ENCODE measurements around the gene CAMK1G. TPM values are rescaled to one million over a fixed set of nuclear protein-coding genes. Genes with fewer than 3 reads are reported as not detected.
A peak's percentile ranks its signal among the peaks of the same experiment; 100 is the strongest.

Gene CAMK1G
- total RNA-seq, 2 donors from 2014 or later: 0.55 to 2.1 TPM

- WGBS, 2 experiments (ENCODE audit: insufficient coverage in 1 of 2, insufficient read length in 1 of 2): 91 to 94% methylated on average over 6 of the region's 6 CpGs
- no peak overlapping the region for H3K27ac ChIP-seq (ENCODE audit: low read depth, low read length)
- no peak overlapping the region for H3K9ac ChIP-seq (ENCODE audit: extremely low read depth, low read length, poor library complexity, severe bottlenecking)
- no peaks in the 10 kb centered on the region for H3K36me3 ChIP-seq (ENCODE audit: control insufficient read depth, insufficient read depth, low read length)
- Mint-ChIP-seq H3K36me3 (ENCODE audit: low read depth) (no peaks in the 10 kb centered on the region), H3K9me3 (no peaks in the 10 kb centered on the region), H3K4me3 (no peak overlapping the region), H3K27me3 (ENCODE audit: insufficient read depth) (peaks cover 18% of the 10 kb centered on the region), H3K27ac (no peak overlapping the region), H3K4me1 (no peaks in the 10 kb centered on the region)
- peaks cover 39% of the 10 kb centered on the region for H3K27me3 ChIP-seq (ENCODE audit: control insufficient read depth, insufficient read depth, low read length, poor library complexity, severe bottlenecking)
- no peak overlapping the region for H3K4me3 ChIP-seq (ENCODE audit: low read length)
- no peaks in the 10 kb centered on the region for H3K9me3 ChIP-seq (ENCODE audit: control insufficient read depth, low read length)
- H3K4me1 ChIP-seq (ENCODE audit: control insufficient read depth, insufficient read depth, low read length): no peaks in the 10 kb centered on the region
- no peak for TF ChIP-seq CTCF (conservative IDR thresholded peaks at IDR 0.05)
- no peak for DNase-seq
Measured at GRCh38 chr1:209589863-209590262, 6.3 kb downstream of the CAMK1G start.

- Mint-ChIP-seq H3K27ac (no peak overlapping the region), H3K36me3 (ENCODE audit: low read depth) (no peaks in the 10 kb centered on the region), H3K4me1 (no peaks in the 10 kb centered on the region), H3K27me3 (ENCODE audit: insufficient read depth) (peaks cover 24% of the 10 kb centered on the region), H3K4me3 (no peak overlapping the region), H3K9me3 (no peaks in the 10 kb centered on the region)
- peaks cover 39% of the 10 kb centered on the region for H3K27me3 ChIP-seq (ENCODE audit: control insufficient read depth, insufficient read depth, low read length, poor library complexity, severe bottlenecking)
- H3K9ac ChIP-seq (ENCODE audit: extremely low read depth, low read length, poor library complexity, severe bottlenecking): no peak overlapping the region
- H3K4me3 ChIP-seq (ENCODE audit: low read length): no peak overlapping the region
- no peaks in the 10 kb centered on the region for H3K4me1 ChIP-seq (ENCODE audit: control insufficient read depth, insufficient read depth, low read length)
- DNase-seq: peak; percentile 77
- H3K27ac ChIP-seq (ENCODE audit: low read depth, low read length): no peak overlapping the region
- no peaks in the 10 kb centered on the region for H3K36me3 ChIP-seq (ENCODE audit: control insufficient read depth, insufficient read depth, low read length)
- TF ChIP-seq CTCF (conservative IDR thresholded peaks at IDR 0.05): peak; percentile 66
- H3K9me3 ChIP-seq (ENCODE audit: control insufficient read depth, low read length): no peaks in the 10 kb centered on the region
- 42 to 46% methylated on average over 5 to 6 of the region's 6 CpGs for WGBS, 2 experiments (ENCODE audit: insufficient coverage in 1 of 2, insufficient read length in 1 of 2)
Measured at GRCh38 chr1:209590405-209590804, 6.9 kb downstream of the CAMK1G start.

- Mint-ChIP-seq H3K4me3 (no peak overlapping the region), H3K27ac (no peak overlapping the region), H3K4me1 (no peaks in the 10 kb centered on the region), H3K27me3 (ENCODE audit: insufficient read depth) (peaks cover 42% of the 10 kb centered on the region), H3K9me3 (no peaks in the 10 kb centered on the region), H3K36me3 (ENCODE audit: low read depth) (no peaks in the 10 kb centered on the region)
- DNase-seq: no peak
- WGBS, 2 experiments (ENCODE audit: insufficient coverage in 1 of 2, insufficient read length in 1 of 2): 64 to 91% methylated on average over 2 of the region's 2 CpGs
- H3K27me3 ChIP-seq (ENCODE audit: control insufficient read depth, insufficient read depth, low read length, poor library complexity, severe bottlenecking): peaks cover 37% of the 10 kb centered on the region
- no peaks in the 10 kb centered on the region for H3K4me1 ChIP-seq (ENCODE audit: control insufficient read depth, insufficient read depth, low read length)
- peak; percentile 17 for TF ChIP-seq CTCF (conservative IDR thresholded peaks at IDR 0.05)
- no peak overlapping the region for H3K4me3 ChIP-seq (ENCODE audit: low read length)
- no peak overlapping the region for H3K27ac ChIP-seq (ENCODE audit: low read depth, low read length)
- no peaks in the 10 kb centered on the region for H3K9me3 ChIP-seq (ENCODE audit: control insufficient read depth, low read length)
- H3K9ac ChIP-seq (ENCODE audit: extremely low read depth, low read length, poor library complexity, severe bottlenecking): no peak overlapping the region
- no peaks in the 10 kb centered on the region for H3K36me3 ChIP-seq (ENCODE audit: control insufficient read depth, insufficient read depth, low read length)
Measured at GRCh38 chr1:209593747-209594146, 10.2 kb downstream of the CAMK1G start.
